HG02763 (cell line): Measurements from ENCODE around the gene APOBR.
"Not testable (repeated sequence)": the region's sequence is repeated elsewhere in the genome, so short reads cannot be mapped to it uniquely, and the experiment has no call there.

Experiments
- ATAC-seq: cut with Tn5 transposase; IDR thresholded peaks from one replicate; pipeline ENCODE4 v1.9.1; 2021; ENCODE audit warnings: mild to moderate bottlenecking, moderate library complexity; ENCODE audit not compliant: unreplicated experiment

Gene APOBR

GRCh38 chr16:28497861-28498599 is 3.6 kb downstream of the APOBR start:
- no peak for ATAC-seq

GRCh38 chr16:28498666-28499381 is 4.4 kb downstream of the APOBR start:
- no peak for ATAC-seq

GRCh38 chr16:28499854-28500253 is 5.4 kb downstream of the APOBR start:
- no peak for ATAC-seq

GRCh38 chr16:28500476-28501180 is 6.2 kb downstream of the APOBR start:
- ATAC-seq = not testable (repeated sequence)

- no peak for ATAC-seq
Observed at GRCh38 chr16:28501258-28502232, 7.1 kb downstream of the APOBR start.

- ATAC-seq = no peak
Observed at GRCh38 chr16:28502290-28502689, 7.8 kb downstream of the APOBR start.

GRCh38 chr16:28503470-28504259 is 9.2 kb downstream of the APOBR start:
- no peak for ATAC-seq

- ATAC-seq = no peak
Observed at GRCh38 chr16:28504707-28505404, 10.4 kb downstream of the APOBR start.

- ATAC-seq = no peak
Observed at GRCh38 chr16:28505489-28506137, 11.2 kb downstream of the APOBR start.

GRCh38 chr16:28511031-28511430 is 16.6 kb downstream of the APOBR start:
- no peak for ATAC-seq

GRCh38 chr16:28511801-28512789 is 17.7 kb downstream of the APOBR start:
- no peak for ATAC-seq

GRCh38 chr16:28513484-28514181 is 19.2 kb downstream of the APOBR start:
- ATAC-seq = no peak

- no peak for ATAC-seq
Observed at GRCh38 chr16:28514246-28514645, 19.8 kb downstream of the APOBR start.

- ATAC-seq = no peak
Observed at GRCh38 chr16:28520672-28521071, 26.2 kb downstream of the APOBR start.

- no peak for ATAC-seq
Observed at GRCh38 chr16:28521436-28521835, 27.0 kb downstream of the APOBR start.

- no peak for ATAC-seq
Observed at GRCh38 chr16:28522792-28523191, 28.3 kb downstream of the APOBR start.

- no peak for ATAC-seq
Observed at GRCh38 chr16:28524681-28525171, 30.3 kb downstream of the APOBR start.
